OCI-LY3 (cell line): Measurements from ENCODE around the gene POC1B.
A peak's percentile ranks its signal among the peaks of the same experiment; 100 is the strongest.

Experiments used
- H2AFZ ChIP-seq: fragments of 200-600, 300-600 bp; shearing (Covaris generic); 2 replicates; pipeline ENCODE4 v1.6.0; 2014; ENCODE audit warnings: antibody characterized with exemption, low read depth, low read length
- H3K27ac ChIP-seq: fragments of 200-600, 300-600 bp; sonication (generic); 2 replicates; pipeline ENCODE4 v1.5.1; 2014; ENCODE audit warnings: mild to moderate bottlenecking, low read length, moderate library complexity, mixed read lengths
- H3K27me3 ChIP-seq: fragments of 200-600, 300-600 bp; sonication (generic); 2 replicates; pipeline ENCODE4 v1.6.1; 2014; ENCODE audit warnings: low read depth, low read length, mixed read lengths
- H3K36me3 ChIP-seq: fragments of 200-600, 300-600 bp; sonication (generic); replicated peaks from 2 replicates; pipeline ENCODE3; 2014; ENCODE audit warnings: low read depth, low read length, mixed read lengths
- H3K4me1 ChIP-seq: fragments of 300-600, 200-600 bp; sonication (generic); 2 replicates; pipeline ENCODE4 v1.6.1; 2014; ENCODE audit warnings: low read length, mixed read lengths
- H3K4me2 ChIP-seq: fragments of 200-600, 300-600 bp; sonication (generic); 2 replicates; pipeline ENCODE4 v1.6.1; 2014; ENCODE audit warnings: low read length, mixed read lengths
- H3K4me3 ChIP-seq: fragments of 300-600, 200-600 bp; sonication (generic); 2 replicates; pipeline ENCODE4 v1.5.1; 2014; ENCODE audit warnings: antibody characterized with exemption, mild to moderate bottlenecking, low read length, moderate library complexity
- H3K79me2 ChIP-seq: fragments of 300-600, 200-600 bp; shearing (Covaris generic); 2 replicates; pipeline ENCODE4 v1.6.1; 2014; ENCODE audit warnings: mild to moderate bottlenecking, low read length, mixed read lengths
- H3K9ac ChIP-seq: fragments of 300-600, 200-600 bp; shearing (Covaris generic); 2 replicates; pipeline ENCODE4 v1.6.0; 2014; ENCODE audit warnings: mild to moderate bottlenecking, low read length, moderate library complexity
- H3K9me3 ChIP-seq: fragments of 200-600, 300-600 bp; shearing (Covaris generic); 2 replicates; pipeline ENCODE4 v1.6.1; 2014; ENCODE audit warnings: low read length, mixed read lengths; ENCODE audit not compliant: insufficient read depth
- H4K20me1 ChIP-seq: fragments of 200-600, 300-600 bp; sonication (generic); 2 replicates; pipeline ENCODE4 v1.6.1; 2016; ENCODE audit warnings: low read length, mixed read lengths; ENCODE audit not compliant: insufficient read depth
- CTCF ChIP-seq: fragments of 200-600, 300-600 bp; sonication (generic); IDR thresholded peaks from 2 replicates; pipeline ENCODE4 v1.5.1; 2014; ENCODE audit warnings: antibody characterized with exemption, low read length, low read depth
- EZH2phosphoT487 ChIP-seq: fragments of 200-600 bp; shearing (Covaris generic); IDR thresholded peaks from 2 replicates; pipeline ENCODE4 v1.6.1; 2018; ENCODE audit warnings: antibody characterized with exemption, mixed run types, low read depth

POC1B gene

GRCh38 chr12:89528434-89528833, 2.6 kb upstream of the POC1B start:
- no peaks in the 10 kb centered on the region for H4K20me1 ChIP-seq
- no peaks in the 10 kb centered on the region for H3K27me3 ChIP-seq
- peak overlapping the region; percentile 12; the same call in 1 of the 2 replicates for H3K4me2 ChIP-seq
- no peaks in the 10 kb centered on the region for H3K36me3 ChIP-seq
- H2AFZ ChIP-seq = no peak overlapping the region; the same call in 1 of the 2 replicates
- H3K9me3 ChIP-seq = no peaks in the 10 kb centered on the region
- no peak overlapping the region for H3K27ac ChIP-seq
- no peak for TF ChIP-seq EZH2phosphoT487
- no peak for TF ChIP-seq CTCF
- H3K9ac ChIP-seq = no peak overlapping the region
- no peak overlapping the region for H3K4me3 ChIP-seq
- peaks cover 15% of the 10 kb centered on the region for H3K4me1 ChIP-seq
- H3K79me2 ChIP-seq = peaks cover 20% of the 10 kb centered on the region

GRCh38 chr12:89525305-89525823, 483 bp downstream of the POC1B start:
- no peaks in the 10 kb centered on the region for H4K20me1 ChIP-seq
- H3K79me2 ChIP-seq = peaks cover 35% of the 10 kb centered on the region
- peak overlapping the region; percentile 100 for H2AFZ ChIP-seq
- H3K36me3 ChIP-seq = peaks cover 9% of the 10 kb centered on the region
- H3K9ac ChIP-seq = peak overlapping the region; percentile 89
- H3K4me1 ChIP-seq = peaks cover 20% of the 10 kb centered on the region
- H3K9me3 ChIP-seq = no peaks in the 10 kb centered on the region
- H3K4me2 ChIP-seq = peak overlapping the region; percentile 76
- H3K4me3 ChIP-seq = peak overlapping the region; percentile 94
- H3K27ac ChIP-seq = peak overlapping the region; percentile 79
- no peaks in the 10 kb centered on the region for H3K27me3 ChIP-seq
- TF ChIP-seq EZH2phosphoT487 = no peak
- TF ChIP-seq CTCF = no peak

GRCh38 chr12:89524541-89525304, 1.1 kb downstream of the POC1B start, which contains the start of gene GALNT4:
TSS of gene GALNT4 (minus strand) at chr12:89524796. CDS start at chr12:89524549, 247 bp downstream.
- Histone ChIP-seq H3K79me2 (peaks cover 35% of the 10 kb centered on the region), H3K27ac (peak within 1 kb of the TSS; percentile 79), H2AFZ (peak within 1 kb of the TSS; percentile 100), H4K20me1 (no peaks in the 10 kb centered on the region), H3K9ac (peak within 1 kb of the TSS; percentile 89), H3K36me3 (peaks cover 9% of the 10 kb centered on the region), H3K9me3 (no peaks in the 10 kb centered on the region), H3K4me1 (peaks cover 20% of the 10 kb centered on the region), H3K4me2 (peak within 1 kb of the TSS; percentile 76), H3K27me3 (no peaks in the 10 kb centered on the region), H3K4me3 (peak within 1 kb of the TSS; percentile 94)
- TF ChIP-seq CTCF (peak; percentile 58), EZH2phosphoT487 (no peak)

- H3K36me3 ChIP-seq = peaks cover 9% of the 10 kb centered on the region
- H2AFZ ChIP-seq = peak overlapping the region; percentile 100
- H3K4me1 ChIP-seq = peaks cover 20% of the 10 kb centered on the region
- H3K4me3 ChIP-seq = peak overlapping the region; percentile 94
- H3K79me2 ChIP-seq = peaks cover 35% of the 10 kb centered on the region
- H4K20me1 ChIP-seq = no peaks in the 10 kb centered on the region
- H3K9me3 ChIP-seq = no peaks in the 10 kb centered on the region
- TF ChIP-seq EZH2phosphoT487 (no peak), CTCF (no peak)
- peak overlapping the region; percentile 79 for H3K27ac ChIP-seq
- peak overlapping the region; percentile 89 for H3K9ac ChIP-seq
- no peaks in the 10 kb centered on the region for H3K27me3 ChIP-seq
- peak overlapping the region; percentile 76 for H3K4me2 ChIP-seq
Observed at GRCh38 chr12:89523843-89524540, 1.9 kb downstream of the POC1B start.
